ENCODE measurements around the gene ARL8A. TPM values are rescaled to one million over a fixed set of nuclear protein-coding genes. Genes with fewer than 3 reads are reported as not detected.

ARL8A gene
- total RNA-seq, 1 donor from 2014 or later = 25.5 TPM

DNA sequence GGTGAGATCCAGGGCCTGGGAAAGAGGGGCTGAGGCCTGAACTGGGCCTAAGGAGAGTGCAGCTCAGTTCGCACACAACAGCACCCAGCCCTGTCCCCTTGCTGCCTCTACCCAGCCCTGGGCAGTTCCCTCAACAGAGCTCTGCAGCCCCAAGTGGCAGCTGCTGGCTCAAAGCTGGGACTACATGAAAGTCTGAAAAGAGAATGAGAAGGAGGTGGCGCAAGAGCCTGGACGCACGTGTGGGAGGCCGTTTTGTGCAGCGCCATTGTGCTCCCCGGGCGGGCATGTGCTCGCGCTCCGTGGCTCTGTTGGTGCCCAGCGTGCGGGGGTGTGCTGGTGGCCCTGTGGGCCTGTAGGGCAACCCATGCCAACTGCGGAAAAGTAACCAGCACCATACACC, 11.5 kb downstream of the ARL8A start:
- H3K27ac ChIP-seq = peak overlapping the region; percentile 93
- H3K36me3 ChIP-seq = peaks cover 0 to 44% of the 10 kb centered on the region in 2 donors
- peaks cover 78% of the 10 kb centered on the region for H3K4me1 ChIP-seq
- intact Hi-C loops (cut with DNase I) = loop anchor here (5.0 kb wide), 1 partner anchor 121 kb away; the partner anchor contains the start of gene ELF3
- H3K9me3 ChIP-seq = no peaks in the 10 kb centered on the region
- no peaks in the 10 kb centered on the region for H3K27me3 ChIP-seq
- TF ChIP-seq POLR2A (IDR thresholded peaks at IDR 0.05) (no peak), CTCF (IDR thresholded peaks at IDR 0.05) (no peak), POLR2AphosphoS5 (IDR thresholded peaks at IDR 0.05; ENCODE audit: insufficient read depth in 1 of 2, low read depth in 1 of 2) (no peak)
- H3K4me3 ChIP-seq = peak overlapping the region; percentile 9 to 28
- no peak for DNase-seq (ENCODE audit: extremely low spot score in 2 of 2)

DNA sequence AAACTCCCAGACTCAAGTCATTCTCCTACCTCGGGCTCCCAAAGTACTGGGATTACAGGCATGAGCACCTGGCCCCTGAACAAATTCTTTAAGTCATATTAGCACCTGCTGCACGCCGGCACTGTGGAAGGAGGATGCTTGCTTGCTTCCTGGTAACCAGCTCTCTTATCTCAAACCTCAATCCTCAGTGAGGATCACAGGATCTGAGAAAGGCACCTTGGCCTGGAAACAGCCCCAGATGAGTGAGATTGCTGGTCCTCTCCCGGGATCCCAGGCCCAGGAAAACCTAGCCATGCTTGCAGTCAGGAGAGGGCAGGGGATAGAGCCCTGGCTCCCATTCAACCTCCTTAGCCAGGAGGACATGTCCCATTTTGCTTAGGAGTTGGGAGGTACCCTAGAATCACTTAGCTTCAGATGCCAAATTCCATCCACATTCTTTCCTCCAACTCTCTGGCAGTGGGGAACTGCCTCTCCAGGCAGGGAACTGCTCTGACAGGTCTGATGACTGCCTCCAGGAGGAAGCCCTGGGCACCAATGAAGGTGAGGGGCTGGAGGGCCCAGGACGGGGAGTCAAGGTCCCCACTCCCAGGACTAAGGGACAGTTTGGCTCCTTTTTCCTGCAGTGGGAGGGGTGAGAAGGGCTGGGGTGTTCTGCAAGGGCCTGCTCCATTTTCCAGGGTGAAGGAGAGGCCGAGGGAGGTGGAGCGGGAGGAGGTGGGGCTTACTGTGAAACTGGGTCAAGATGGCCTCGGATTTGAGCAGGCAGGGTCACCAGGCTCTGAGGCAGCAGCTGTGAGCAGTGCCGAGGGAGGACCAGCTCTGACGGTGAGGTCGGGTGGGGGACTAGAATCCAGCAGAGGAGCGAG, 12.3 kb downstream of the ARL8A start:
- intact Hi-C loops (cut with DNase I) = loop anchor here (5.0 kb wide), 1 partner anchor 120 kb away; the partner anchor contains the start of gene ELF3
- H3K9me3 ChIP-seq = no peaks in the 10 kb centered on the region
- peak overlapping the region; percentile 93 for H3K27ac ChIP-seq
- H3K4me3 ChIP-seq = peak overlapping the region; percentile 9 to 28
- H3K27me3 ChIP-seq = no peaks in the 10 kb centered on the region
- TF ChIP-seq CTCF (IDR thresholded peaks at IDR 0.05) = no peak
- TF ChIP-seq POLR2AphosphoS5 (IDR thresholded peaks at IDR 0.05; ENCODE audit: insufficient read depth in 1 of 2, low read depth in 1 of 2) = peak in 1 of 2 donors; percentile 58
- TF ChIP-seq POLR2A (IDR thresholded peaks at IDR 0.05) = no peak
- no peak for DNase-seq (ENCODE audit: extremely low spot score in 2 of 2)
- H3K36me3 ChIP-seq = peaks cover 0 to 38% of the 10 kb centered on the region in 2 donors
- peaks cover 78% of the 10 kb centered on the region for H3K4me1 ChIP-seq

DNA sequence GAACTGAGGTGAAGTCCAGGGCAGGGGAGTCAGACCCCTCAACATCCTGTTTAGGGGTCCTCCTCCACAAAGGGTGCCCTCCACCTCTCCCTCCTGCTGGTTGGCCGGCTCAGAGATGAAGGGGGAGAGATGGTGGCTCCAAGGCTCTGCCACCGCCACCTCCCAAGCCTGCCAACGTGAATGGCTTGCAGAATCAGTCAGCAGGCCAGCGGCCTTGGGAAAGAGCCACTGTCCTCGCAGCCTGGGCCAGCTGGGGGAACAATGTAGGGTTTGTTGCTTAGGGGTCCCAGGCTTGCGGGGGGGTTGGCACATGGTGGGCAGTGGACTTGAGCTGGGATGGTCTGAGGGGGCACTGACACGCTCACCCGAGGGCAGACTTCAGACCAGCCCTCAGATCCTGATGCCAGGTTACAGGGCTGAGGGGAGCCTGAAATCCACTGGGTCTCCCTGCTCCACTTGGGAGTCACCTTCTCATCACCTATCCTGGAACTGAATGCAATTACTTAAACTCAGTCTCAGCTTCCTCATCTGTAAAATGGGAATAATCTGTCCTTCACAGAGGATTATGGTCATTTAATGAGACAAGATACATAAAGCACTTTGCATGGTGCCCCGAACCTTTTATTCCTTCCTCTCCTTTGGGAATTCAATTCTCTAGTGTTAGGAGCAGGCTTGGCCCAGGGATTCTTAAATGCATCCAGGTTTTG, 13.6 kb downstream of the ARL8A start:
- TF ChIP-seq POLR2AphosphoS5 (IDR thresholded peaks at IDR 0.05; ENCODE audit: insufficient read depth in 1 of 2, low read depth in 1 of 2) = no peak
- no peak for TF ChIP-seq CTCF (IDR thresholded peaks at IDR 0.05)
- no peak for TF ChIP-seq POLR2A (IDR thresholded peaks at IDR 0.05)
- H3K27me3 ChIP-seq = no peaks in the 10 kb centered on the region
- no peak for DNase-seq (ENCODE audit: extremely low spot score in 2 of 2)
- no peak overlapping the region for H3K4me3 ChIP-seq
- peaks cover 0 to 28% of the 10 kb centered on the region in 2 donors for H3K36me3 ChIP-seq
- peaks cover 78% of the 10 kb centered on the region for H3K4me1 ChIP-seq
- H3K27ac ChIP-seq = peak overlapping the region; percentile 93
- H3K9me3 ChIP-seq = no peaks in the 10 kb centered on the region
- intact Hi-C loops (cut with DNase I) = loop anchor here (5.0 kb wide), 1 partner anchor 119 kb away; the partner anchor contains the start of gene ELF3

DNA sequence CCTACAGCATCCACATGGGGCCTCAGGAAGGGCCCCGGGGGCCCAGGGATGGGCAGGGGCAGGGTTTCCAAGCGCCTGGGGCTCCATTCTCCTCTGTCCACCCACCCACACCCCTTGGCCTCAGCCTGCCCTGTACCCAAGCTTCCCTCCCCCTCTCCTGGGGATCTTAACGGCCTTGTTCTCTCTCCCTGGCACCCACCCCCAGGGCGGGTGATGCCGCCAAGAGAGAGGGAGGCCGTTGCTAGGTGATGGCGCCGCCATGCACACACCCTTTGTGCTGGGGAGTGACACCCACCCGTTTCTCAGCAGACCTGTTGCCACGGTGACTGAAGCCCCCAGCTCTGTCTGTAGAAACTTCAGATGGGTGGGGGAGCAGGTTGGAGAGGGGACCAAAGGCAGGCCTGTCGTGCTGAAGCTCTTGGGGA, 14.2 kb downstream of the ARL8A start:
- peak overlapping the region; percentile 93 for H3K27ac ChIP-seq
- H3K27me3 ChIP-seq = no peaks in the 10 kb centered on the region
- H3K4me1 ChIP-seq = peaks cover 73% of the 10 kb centered on the region
- DNase-seq (ENCODE audit: extremely low spot score in 2 of 2) = no peak
- H3K4me3 ChIP-seq = no peak overlapping the region
- intact Hi-C loops (cut with DNase I) = loop anchor here (5.0 kb wide), 1 partner anchor 118 kb away; the partner anchor contains the start of gene ELF3
- H3K9me3 ChIP-seq = no peaks in the 10 kb centered on the region
- TF ChIP-seq POLR2AphosphoS5 (IDR thresholded peaks at IDR 0.05; ENCODE audit: insufficient read depth in 1 of 2, low read depth in 1 of 2) (no peak), CTCF (IDR thresholded peaks at IDR 0.05) (no peak), POLR2A (IDR thresholded peaks at IDR 0.05) (no peak)
- peaks cover 0 to 22% of the 10 kb centered on the region in 2 donors for H3K36me3 ChIP-seq

All from vagina (tissue), 2 donors.